ENCODE results near the gene PPT2. TPM values are rescaled to one million over a fixed set of nuclear protein-coding genes. Genes with fewer than 3 reads are reported as not detected.
"Not testable (repeated sequence)": the region's sequence is repeated elsewhere in the genome, so short reads cannot be mapped to it uniquely, and the experiment has no call there.

Gene PPT2
- total RNA-seq, 1 donor from 2014 or later: 39.4 TPM

DNA sequence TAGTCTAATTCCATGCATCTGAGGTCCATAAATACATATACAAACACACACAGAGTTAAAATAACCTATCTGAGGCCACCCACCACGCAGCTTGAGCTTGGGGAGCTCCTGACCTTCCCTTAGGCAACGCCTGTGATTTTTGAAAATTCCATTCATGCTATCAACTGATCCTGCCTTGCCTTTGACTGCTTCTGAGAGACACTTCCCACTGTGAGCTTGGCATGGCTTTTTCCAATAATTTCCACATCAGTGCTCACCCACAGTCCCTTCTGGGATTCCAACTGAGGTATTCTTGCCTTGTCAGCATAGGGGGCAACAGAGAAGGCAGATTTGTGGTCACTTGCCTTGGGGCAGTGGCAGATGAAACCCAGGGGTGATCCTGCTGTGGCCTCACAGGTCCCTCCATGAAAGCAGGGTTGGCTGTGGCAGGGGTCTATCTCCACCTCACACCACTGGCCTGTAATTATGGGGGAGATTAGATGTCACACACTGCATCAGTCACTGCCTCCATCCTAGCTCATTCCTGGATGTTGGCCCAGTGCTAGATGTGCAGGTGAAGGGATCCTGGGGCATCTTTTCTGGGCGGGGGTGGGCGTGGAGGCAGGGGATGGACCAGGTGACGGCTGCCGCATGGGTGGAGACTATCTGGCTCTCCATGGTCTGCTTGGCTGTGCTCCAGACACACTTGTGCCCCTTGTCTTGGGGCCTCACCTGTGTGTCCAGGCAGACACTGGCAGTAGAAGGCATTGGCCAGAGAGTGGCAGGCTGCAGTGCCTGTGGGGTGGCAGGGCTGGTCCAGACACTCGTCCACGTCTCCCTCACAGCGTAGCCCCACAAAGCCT lies 49.7 kb downstream of the PPT2 start:
- no peak for TF ChIP-seq CTCF (conservative IDR thresholded peaks at IDR 0.05; ENCODE audit: low read depth, low read length)
- H3K4me3 ChIP-seq (ENCODE audit: low read depth, low read length): no peak overlapping the region
- DNase-seq (ENCODE audit: low read depth): no peak

- no peak for DNase-seq (ENCODE audit: low read depth)
- no peak overlapping the region for H3K4me3 ChIP-seq (ENCODE audit: low read depth, low read length)
- TF ChIP-seq CTCF (conservative IDR thresholded peaks at IDR 0.05; ENCODE audit: low read depth, low read length): no peak
Measured at GRCh38 chr6:32204268-32204715, 50.4 kb downstream of the PPT2 start.

- TF ChIP-seq CTCF (conservative IDR thresholded peaks at IDR 0.05; ENCODE audit: low read depth, low read length): no peak
Measured at GRCh38 chr6:32208996-32209395, 55.1 kb downstream of the PPT2 start.

GRCh38 chr6:32210191-32210601 lies 56.3 kb downstream of the PPT2 start:
- no peak for TF ChIP-seq CTCF (conservative IDR thresholded peaks at IDR 0.05; ENCODE audit: low read depth, low read length)
- H3K4me3 ChIP-seq (ENCODE audit: low read depth, low read length): no peak overlapping the region
- no peak for DNase-seq (ENCODE audit: low read depth)

More at GRCh38 chr6:32208996-32209395, 55.1 kb downstream of the PPT2 start:
- no peak overlapping the region for H3K4me3 ChIP-seq (ENCODE audit: low read depth, low read length)
- DNase-seq (ENCODE audit: low read depth): no peak

- DNase-seq (ENCODE audit: low read depth); H3K4me3 ChIP-seq (ENCODE audit: low read depth, low read length): not testable (repeated sequence)
Measured at GRCh38 chr6:32211432-32211831, 57.5 kb downstream of the PPT2 start.

GRCh38 chr6:32212076-32212760 lies 58.3 kb downstream of the PPT2 start:
- no peak for TF ChIP-seq CTCF (conservative IDR thresholded peaks at IDR 0.05; ENCODE audit: low read depth, low read length)
- H3K4me3 ChIP-seq (ENCODE audit: low read depth, low read length): no peak overlapping the region
- DNase-seq (ENCODE audit: low read depth): no peak

Other genes with a start within 250 kb of the PPT2 start
- not detected in 2 replicates for gene C2, start 226.4 kb upstream of the PPT2 start, total RNA-seq
- gene CFB, start 208.0 kb upstream of the PPT2 start, total RNA-seq: 0.81 and 2.2 TPM in 2 replicates
- gene NELFE, start 195.2 kb upstream of the PPT2 start, total RNA-seq: 113 and 132 TPM in 2 replicates
- gene SKIC2, start 195.0 kb upstream of the PPT2 start, total RNA-seq: 42.0 and 51.9 TPM in 2 replicates
- 20.0 and 20.9 TPM in 2 replicates for gene DXO, start 182.0 kb upstream of the PPT2 start, total RNA-seq
- 1.0 and 1.6 TPM in 2 replicates for gene C4A, start 172.1 kb upstream of the PPT2 start, total RNA-seq
- gene C4B, start 139.3 kb upstream of the PPT2 start, total RNA-seq: 1.1 and 1.2 TPM in 2 replicates
- gene CYP21A2, start 115.7 kb upstream of the PPT2 start, total RNA-seq: not detected in 2 replicates
- 0.23 TPM in 1 of 2 replicates, not detected in the other for gene TNXB, start 44.8 kb upstream of the PPT2 start, total RNA-seq
- gene ATF6B, start 25.9 kb upstream of the PPT2 start, total RNA-seq: 21.3 and 23.2 TPM in 2 replicates
- 2.5 and 7.2 TPM in 2 replicates for gene FKBPL, start 23.9 kb upstream of the PPT2 start, total RNA-seq
- not detected in 2 replicates for gene PRRT1, start 2.2 kb upstream of the PPT2 start, total RNA-seq
- 3.1 and 6.5 TPM in 2 replicates for gene EGFL8, start 10.5 kb downstream of the PPT2 start, total RNA-seq
- gene AGPAT1, start 21.9 kb downstream of the PPT2 start, total RNA-seq: 57.1 and 72.2 TPM in 2 replicates
- 66.6 and 79.9 TPM in 2 replicates for gene RNF5, start 24.3 kb downstream of the PPT2 start, total RNA-seq
- gene AGER, start 30.1 kb downstream of the PPT2 start, total RNA-seq: 0.80 and 1.4 TPM in 2 replicates
- gene PBX2, start 36.1 kb downstream of the PPT2 start, total RNA-seq: 38.3 and 44.5 TPM in 2 replicates
- gene GPSM3, start 38.5 kb downstream of the PPT2 start, total RNA-seq: 15.7 and 17.8 TPM in 2 replicates
- gene NOTCH4, start 69.9 kb downstream of the PPT2 start, total RNA-seq: 2.0 and 3.3 TPM in 2 replicates
- gene TSBP1, start 217.8 kb downstream of the PPT2 start, total RNA-seq: not detected in 2 replicates

All from epithelial cell of proximal tubule (primary cell).